GM12878 (cell line): ENCODE measurements around the gene OPN1SW.

Experiments
- TF ChIP-seq, protein P1 (sequence below), 3 experiments: IDR thresholded peaks in 2 of 3; conservative IDR thresholded peaks in 1 of 3; 2 replicates each; pipeline ENCODE4 v1.5.1; 2011; ENCODE audit warnings: low read depth in 3 of 3, low read length in 3 of 3, mild to moderate bottlenecking in 3 of 3, control low read depth in 2 of 3, moderate library complexity in 2 of 3, inconsistent platforms in 1 of 3, mixed read lengths in 1 of 3; ENCODE audit not compliant: control insufficient read depth in 2 of 3, insufficient read depth in 1 of 3; ENCODE audit errors: extremely low read depth in 1 of 3
- TF ChIP-seq, protein P2 (sequence below): IDR thresholded peaks from 2 replicates; pipeline ENCODE4 v1.6.1; 2012; ENCODE audit warnings: low read length, inconsistent platforms
- TF ChIP-seq, protein P3 (sequence below): fragments of 450-650 bp; formaldehyde crosslinking; IDR thresholded peaks from 2 replicates; pipeline ENCODE4 v1.5.0; 2022; ENCODE audit warnings: mild to moderate bottlenecking, missing genetic modification characterization

DNA sequence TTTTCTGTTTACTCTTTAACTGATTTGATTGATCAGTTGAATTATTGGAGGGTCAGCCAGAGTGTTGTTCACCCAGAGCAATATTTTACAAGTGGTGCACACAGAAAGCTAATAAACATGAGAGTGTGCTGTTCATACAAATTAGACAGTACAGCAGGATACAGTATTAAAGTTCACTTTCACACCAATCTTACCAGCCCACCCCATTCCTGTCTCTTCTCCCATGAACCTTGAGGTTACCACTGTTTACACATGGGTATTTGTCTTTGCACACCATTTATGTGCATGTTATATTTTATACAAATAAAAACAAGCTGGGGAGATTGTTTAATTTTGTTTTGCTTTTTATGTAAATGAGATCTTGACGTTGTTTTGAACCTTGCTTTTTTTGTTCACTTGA lies 29.9 kb downstream of the OPN1SW start:
- TF ChIP-seq, protein P1, sequence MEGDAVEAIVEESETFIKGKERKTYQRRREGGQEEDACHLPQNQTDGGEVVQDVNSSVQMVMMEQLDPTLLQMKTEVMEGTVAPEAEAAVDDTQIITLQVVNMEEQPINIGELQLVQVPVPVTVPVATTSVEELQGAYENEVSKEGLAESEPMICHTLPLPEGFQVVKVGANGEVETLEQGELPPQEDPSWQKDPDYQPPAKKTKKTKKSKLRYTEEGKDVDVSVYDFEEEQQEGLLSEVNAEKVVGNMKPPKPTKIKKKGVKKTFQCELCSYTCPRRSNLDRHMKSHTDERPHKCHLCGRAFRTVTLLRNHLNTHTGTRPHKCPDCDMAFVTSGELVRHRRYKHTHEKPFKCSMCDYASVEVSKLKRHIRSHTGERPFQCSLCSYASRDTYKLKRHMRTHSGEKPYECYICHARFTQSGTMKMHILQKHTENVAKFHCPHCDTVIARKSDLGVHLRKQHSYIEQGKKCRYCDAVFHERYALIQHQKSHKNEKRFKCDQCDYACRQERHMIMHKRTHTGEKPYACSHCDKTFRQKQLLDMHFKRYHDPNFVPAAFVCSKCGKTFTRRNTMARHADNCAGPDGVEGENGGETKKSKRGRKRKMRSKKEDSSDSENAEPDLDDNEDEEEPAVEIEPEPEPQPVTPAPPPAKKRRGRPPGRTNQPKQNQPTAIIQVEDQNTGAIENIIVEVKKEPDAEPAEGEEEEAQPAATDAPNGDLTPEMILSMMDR (IDR thresholded peaks at IDR 0.05 in 2 of 3, conservative IDR thresholded peaks at IDR 0.05 in 1 of 3; ENCODE audit: control insufficient read depth in 2 of 3, extremely low read depth in 1 of 3, insufficient read depth in 1 of 3, low read depth in 3 of 3, low read length in 3 of 3): no peak
- TF ChIP-seq, protein P2, sequence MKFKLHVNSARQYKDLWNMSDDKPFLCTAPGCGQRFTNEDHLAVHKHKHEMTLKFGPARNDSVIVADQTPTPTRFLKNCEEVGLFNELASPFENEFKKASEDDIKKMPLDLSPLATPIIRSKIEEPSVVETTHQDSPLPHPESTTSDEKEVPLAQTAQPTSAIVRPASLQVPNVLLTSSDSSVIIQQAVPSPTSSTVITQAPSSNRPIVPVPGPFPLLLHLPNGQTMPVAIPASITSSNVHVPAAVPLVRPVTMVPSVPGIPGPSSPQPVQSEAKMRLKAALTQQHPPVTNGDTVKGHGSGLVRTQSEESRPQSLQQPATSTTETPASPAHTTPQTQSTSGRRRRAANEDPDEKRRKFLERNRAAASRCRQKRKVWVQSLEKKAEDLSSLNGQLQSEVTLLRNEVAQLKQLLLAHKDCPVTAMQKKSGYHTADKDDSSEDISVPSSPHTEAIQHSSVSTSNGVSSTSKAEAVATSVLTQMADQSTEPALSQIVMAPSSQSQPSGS: no peak
- TF ChIP-seq, protein P3, sequence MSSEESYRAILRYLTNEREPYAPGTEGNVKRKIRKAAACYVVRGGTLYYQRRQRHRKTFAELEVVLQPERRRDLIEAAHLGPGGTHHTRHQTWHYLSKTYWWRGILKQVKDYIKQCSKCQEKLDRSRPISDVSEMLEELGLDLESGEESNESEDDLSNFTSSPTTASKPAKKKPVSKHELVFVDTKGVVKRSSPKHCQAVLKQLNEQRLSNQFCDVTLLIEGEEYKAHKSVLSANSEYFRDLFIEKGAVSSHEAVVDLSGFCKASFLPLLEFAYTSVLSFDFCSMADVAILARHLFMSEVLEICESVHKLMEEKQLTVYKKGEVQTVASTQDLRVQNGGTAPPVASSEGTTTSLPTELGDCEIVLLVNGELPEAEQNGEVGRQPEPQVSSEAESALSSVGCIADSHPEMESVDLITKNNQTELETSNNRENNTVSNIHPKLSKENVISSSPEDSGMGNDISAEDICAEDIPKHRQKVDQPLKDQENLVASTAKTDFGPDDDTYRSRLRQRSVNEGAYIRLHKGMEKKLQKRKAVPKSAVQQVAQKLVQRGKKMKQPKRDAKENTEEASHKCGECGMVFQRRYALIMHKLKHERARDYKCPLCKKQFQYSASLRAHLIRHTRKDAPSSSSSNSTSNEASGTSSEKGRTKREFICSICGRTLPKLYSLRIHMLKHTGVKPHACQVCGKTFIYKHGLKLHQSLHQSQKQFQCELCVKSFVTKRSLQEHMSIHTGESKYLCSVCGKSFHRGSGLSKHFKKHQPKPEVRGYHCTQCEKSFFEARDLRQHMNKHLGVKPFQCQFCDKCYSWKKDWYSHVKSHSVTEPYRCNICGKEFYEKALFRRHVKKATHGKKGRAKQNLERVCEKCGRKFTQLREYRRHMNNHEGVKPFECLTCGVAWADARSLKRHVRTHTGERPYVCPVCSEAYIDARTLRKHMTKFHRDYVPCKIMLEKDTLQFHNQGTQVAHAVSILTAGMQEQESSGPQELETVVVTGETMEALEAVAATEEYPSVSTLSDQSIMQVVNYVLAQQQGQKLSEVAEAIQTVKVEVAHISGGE (CRISPR knock-in tag): no peak
